Colon (tissue), 2 donors: Measurements from ENCODE around the gene SLC22A7.
"Not testable (repeated sequence)": the region's sequence is repeated elsewhere in the genome, so short reads cannot be mapped to it uniquely, and the experiment has no call there.

ENCODE experiments used
- FAIRE-seq: peaks from 2 replicates; lab custom pipeline; 2012; peaks lifted over from hg19 to GRCh38; lab: Jason Lieb, UNC
- donor health status: control.
- donor health status: control.

SLC22A7 gene

GRCh38 chr6:43301081-43301870 is 3.2 kb downstream of the SLC22A7 start:
- no peak for FAIRE-seq

- no peak for FAIRE-seq
Measured at GRCh38 chr6:43302126-43302525, 4.1 kb downstream of the SLC22A7 start.

DNA sequence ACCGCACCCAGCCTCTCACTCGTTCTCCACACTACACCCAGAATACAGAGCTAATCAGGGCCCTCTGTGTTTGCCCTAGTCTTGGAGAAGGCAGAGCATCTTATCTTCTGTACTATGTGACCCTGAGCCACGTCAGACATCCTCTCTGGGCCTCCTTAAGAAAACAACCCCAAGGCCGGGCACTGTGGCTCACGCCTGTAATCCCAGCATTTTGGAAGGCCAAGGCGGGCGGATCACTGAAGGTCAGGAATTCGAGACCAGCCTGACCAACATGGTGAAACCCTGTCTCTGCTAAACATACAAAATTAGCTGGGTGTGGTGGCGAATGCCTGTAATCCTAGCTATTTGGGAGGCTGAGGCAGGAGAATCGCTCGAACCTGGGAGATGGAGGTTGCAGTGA is 4.9 kb downstream of the SLC22A7 start:
- FAIRE-seq, result not testable (repeated sequence)

- no peak for FAIRE-seq
Measured at GRCh38 chr6:43303751-43304331, 5.8 kb downstream of the SLC22A7 start.

- FAIRE-seq, result no peak
Measured at GRCh38 chr6:43304361-43304760, 6.3 kb downstream of the SLC22A7 start.

DNA sequence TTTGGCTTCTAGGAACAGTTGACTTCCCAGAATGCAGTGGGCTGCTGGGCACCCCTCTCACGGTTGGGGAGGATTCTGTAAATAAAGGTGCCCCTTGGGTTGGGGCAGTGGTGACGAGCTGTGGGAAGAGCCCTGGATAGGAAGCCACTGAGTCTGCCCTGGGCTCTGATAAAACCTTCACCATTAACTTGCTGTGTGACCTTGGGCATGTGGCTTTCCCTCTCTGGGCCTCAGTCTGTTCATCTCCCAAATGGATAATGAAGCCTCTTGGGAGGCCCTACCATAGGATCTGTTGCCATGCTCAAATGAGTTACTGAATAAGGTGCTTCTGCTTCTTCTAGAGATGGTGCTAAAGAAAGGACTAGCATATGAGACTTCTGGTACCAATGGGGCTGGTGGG is 6.8 kb downstream of the SLC22A7 start:
- FAIRE-seq, result no peak

DNA sequence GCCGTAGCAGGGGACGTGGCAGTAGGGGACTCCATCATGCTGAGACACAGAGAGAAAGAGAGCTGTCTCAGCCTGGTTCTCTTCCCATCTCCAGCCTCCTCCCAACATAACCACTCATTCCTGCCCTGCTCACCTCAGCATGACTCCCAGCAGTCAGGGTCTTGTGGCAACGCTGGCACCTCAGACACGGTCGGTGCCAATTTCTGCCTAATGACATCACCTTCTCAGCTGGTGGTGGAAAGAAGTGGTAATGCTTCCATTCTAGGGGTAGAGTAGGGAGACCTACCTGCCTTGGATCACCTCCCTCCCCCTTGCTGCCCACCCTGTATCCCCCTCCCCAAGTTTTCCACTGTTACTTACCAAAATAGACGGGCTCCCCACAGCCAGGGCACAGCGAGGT is 8.0 kb downstream of the SLC22A7 start:
- FAIRE-seq, result no peak

GRCh38 chr6:43307451-43308100 is 9.5 kb downstream of the SLC22A7 start:
- FAIRE-seq, result no peak

DNA sequence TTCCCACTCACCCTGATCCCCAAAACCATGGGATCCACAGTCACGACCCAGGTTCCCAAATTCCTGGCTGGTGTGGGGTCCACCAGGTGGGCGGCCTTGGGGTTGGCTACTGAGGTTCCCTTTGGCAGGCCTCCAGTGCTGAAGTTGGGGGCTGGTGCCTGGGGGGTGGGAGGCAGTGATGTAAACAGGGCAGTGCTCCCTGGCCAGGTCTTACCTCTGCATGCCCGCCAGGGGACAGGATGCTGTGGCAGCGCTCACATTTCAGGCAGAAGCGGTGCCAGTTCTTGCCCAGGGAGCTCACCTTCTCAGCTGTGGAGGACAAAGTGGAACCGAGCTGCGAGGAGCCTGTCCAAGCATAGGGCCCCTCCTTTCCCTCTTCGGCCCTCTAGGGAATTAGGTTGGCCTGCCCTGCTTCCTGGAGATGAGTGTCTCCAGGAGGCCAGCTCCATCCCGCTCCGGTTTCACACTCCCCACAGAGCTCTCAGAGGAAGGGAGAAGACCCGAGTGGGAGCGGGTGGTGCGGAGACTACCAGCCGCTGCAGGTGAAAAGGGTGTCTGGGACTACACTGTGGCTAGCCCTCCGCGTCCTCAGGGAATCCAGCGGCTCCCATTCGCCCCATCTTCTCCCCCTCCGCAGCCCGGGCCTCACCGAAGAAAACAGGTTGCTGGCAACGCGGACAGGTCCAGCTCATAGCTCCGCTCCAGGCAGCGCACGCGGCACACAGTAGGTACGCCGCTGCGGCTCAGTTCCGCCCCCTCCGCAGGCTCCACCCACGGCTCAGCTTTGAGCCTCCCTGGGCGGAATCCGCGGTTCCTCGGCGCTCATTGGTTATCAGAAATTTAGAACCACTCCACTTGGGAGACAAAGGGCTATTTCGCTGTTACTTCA is 10.3 kb downstream of the SLC22A7 start, which contains the start of gene CRIP3:
CRIP3 (minus strand) TSS at position 726 of the 889 bp plus-strand sequence; CDS start at position 692, 34 bp downstream.
- FAIRE-seq, result no peak

- no peak for FAIRE-seq
Measured at GRCh38 chr6:43308990-43309477, 11.0 kb downstream of the SLC22A7 start.

DNA sequence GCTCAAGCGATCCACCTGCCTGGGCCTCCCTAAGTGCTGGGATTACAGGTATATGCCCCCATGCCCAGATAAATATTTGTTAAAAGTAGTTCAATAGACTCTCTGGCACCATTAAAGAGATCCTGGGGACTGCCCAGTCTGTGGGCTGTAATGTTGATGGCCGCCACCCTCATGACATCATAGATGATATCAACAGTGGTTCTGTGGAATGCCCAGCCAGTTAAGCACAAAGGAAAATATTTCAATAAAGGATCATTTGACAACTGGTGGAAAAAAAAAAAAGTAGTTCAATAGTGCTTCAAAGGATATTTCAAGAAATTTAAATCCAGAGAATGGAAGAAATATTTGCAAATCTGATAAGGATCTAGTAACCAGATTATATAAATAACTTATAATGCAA is 12.1 kb downstream of the SLC22A7 start:
- no peak for FAIRE-seq

GRCh38 chr6:43310624-43311023 is 12.6 kb downstream of the SLC22A7 start:
- no peak for FAIRE-seq

- no peak for FAIRE-seq
Measured at GRCh38 chr6:43311666-43312065, 13.6 kb downstream of the SLC22A7 start.

DNA sequence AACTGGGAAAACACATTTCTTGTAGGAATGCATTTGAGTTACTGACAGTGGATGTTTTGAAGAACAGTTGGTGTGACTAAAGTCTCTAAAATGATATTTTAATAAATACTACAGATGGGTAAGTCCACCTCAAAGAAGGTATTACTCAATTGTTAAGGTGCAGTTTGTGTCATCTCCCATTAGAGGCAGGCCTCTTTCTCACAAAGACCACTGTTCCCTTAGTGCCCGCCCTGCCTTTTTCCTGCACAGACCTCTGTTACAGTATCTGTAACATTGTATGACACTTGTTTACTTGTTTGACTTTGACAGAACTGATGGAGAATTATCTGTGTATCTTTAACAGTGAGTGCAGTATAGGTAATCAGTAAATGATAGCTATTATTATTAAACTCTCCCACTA is 15.8 kb downstream of the SLC22A7 start:
- no peak for FAIRE-seq

DNA sequence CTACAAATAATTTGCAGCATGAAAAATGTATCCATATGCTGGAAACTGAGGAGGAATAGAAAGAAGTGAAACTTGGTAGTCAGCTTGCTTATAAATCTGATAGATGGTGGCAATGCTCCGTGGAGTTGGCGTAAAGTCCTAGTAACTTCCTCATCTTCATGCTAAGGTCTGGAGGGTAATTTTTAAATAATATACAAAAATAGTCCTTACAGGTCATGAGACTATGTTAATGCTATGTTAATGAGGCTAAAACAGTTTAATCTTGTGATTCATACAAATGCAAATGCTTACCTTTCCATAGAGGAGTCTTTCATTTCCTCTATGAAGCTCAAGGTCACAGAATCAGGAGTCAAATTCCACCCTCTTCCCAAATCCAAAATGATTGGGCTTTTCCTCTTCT is 20.0 kb downstream of the SLC22A7 start:
- no peak for FAIRE-seq

GRCh38 chr6:43325876-43326275 is 27.8 kb downstream of the SLC22A7 start:
- FAIRE-seq, result no peak

GRCh38 chr6:43328528-43328927 is 30.5 kb downstream of the SLC22A7 start:
- FAIRE-seq, result no peak

- no peak for FAIRE-seq
Measured at GRCh38 chr6:43331470-43331869, 33.4 kb downstream of the SLC22A7 start.

DNA sequence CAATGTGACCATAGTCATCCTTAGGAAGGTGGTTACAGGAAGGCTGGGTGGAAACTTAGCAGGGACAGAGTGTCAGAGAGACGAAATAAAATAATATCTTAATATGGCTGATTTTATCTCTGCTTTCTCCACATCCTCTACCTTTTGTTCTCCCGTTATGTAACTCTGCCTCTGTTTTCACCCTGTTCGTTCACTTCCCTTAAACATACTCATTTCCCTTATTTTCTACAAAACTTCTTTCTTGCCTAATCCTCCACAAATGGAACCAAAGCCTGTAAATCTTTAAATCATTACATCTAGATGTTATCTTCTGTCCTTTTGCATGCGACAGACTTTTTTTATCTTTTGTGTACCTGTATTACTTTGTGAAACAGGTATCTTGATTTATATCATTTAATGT is 33.8 kb downstream of the SLC22A7 start:
- FAIRE-seq, result no peak

DNA sequence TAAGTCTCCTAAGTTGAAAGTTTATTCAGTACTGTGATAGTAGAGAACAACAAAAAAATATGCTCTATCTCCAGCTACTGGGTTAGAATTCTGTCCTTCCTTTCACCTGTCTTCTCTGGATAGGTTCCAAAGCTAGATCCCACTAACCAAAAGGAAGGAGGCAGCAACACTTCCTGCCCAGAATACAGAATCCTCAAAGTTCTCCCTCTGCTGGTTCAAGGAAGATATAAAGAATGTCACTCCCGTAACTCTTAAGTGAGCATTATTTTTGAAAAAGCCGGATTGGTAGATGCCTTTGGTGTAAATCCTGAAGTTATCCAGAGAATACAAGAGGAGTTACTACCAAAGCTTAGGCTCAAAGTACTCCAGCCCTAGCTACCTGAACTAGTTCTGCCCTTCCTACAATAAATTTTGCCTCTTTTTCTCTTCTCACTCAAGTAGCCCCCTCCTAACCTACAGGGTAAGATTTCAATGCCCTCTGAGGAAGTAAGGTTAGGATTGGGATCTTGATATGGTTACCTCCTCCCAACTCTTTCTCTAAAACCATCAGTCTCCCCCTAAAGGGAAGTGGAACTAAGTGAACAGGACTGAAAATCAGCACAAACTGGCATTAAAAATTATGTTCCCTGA is 36.5 kb downstream of the SLC22A7 start:
- no peak for FAIRE-seq

- no peak for FAIRE-seq
Measured at GRCh38 chr6:43335469-43335868, 37.4 kb downstream of the SLC22A7 start.

- FAIRE-seq, result no peak
Measured at GRCh38 chr6:43336382-43336781, 38.3 kb downstream of the SLC22A7 start.
